Measurements from ENCODE around the gene BSG.
"Not testable (repeated sequence)": the region's sequence is repeated elsewhere in the genome, so short reads cannot be mapped to it uniquely, and the experiment has no call there.

BSG gene

GRCh38 chr19:601790-602189 lies 29.4 kb downstream of the BSG start:
- Histone ChIP-seq H3K27me3 (peaks cover 0 to 29% of the 10 kb centered on the region in 2 donors), H3K36me3 (no peaks in the 10 kb centered on the region), H3K27ac (no peak overlapping the region), H3K9me3 (no peaks in the 10 kb centered on the region), H3K4me3 (no peak overlapping the region), H3K4me1 (no peaks in the 10 kb centered on the region)
- no peak for TF ChIP-seq CTCF (IDR thresholded peaks at IDR 0.05)
- intact Hi-C loops (cut with DNase I; ENCODE audit: low total_unique reads): no loop called here
- DNase-seq: no peak

- Histone ChIP-seq H3K27ac (no peak overlapping the region), H3K4me3 (no peak overlapping the region), H3K27me3 (peaks cover 0 to 21% of the 10 kb centered on the region in 2 donors), H3K36me3 (no peaks in the 10 kb centered on the region), H3K9me3 (no peaks in the 10 kb centered on the region), H3K4me1 (no peaks in the 10 kb centered on the region)
- intact Hi-C loops (cut with DNase I; ENCODE audit: low total_unique reads): no loop called here
- DNase-seq: no peak
- TF ChIP-seq CTCF (IDR thresholded peaks at IDR 0.05): no peak
These were observed 30.2 kb downstream of the BSG start for GRCh38 chr19:602391-603301.

- H3K9me3 ChIP-seq; H3K36me3 ChIP-seq; H3K27ac ChIP-seq; H3K4me1 ChIP-seq; H3K4me3 ChIP-seq; intact Hi-C loops (cut with DNase I; ENCODE audit: low total_unique reads); DNase-seq: not testable (repeated sequence)
- H3K27me3 ChIP-seq: peaks cover 0 to 22% of the 10 kb centered on the region in 2 donors
These were observed 30.9 kb downstream of the BSG start for GRCh38 chr19:603302-603639.

- DNase-seq; H3K27ac ChIP-seq; intact Hi-C loops (cut with DNase I; ENCODE audit: low total_unique reads); H3K4me3 ChIP-seq; H3K9me3 ChIP-seq; H3K4me1 ChIP-seq; H3K36me3 ChIP-seq: not testable (repeated sequence)
- H3K27me3 ChIP-seq: peaks cover 0 to 23% of the 10 kb centered on the region in 2 donors
These were observed 31.4 kb downstream of the BSG start for GRCh38 chr19:603779-604178.

GRCh38 chr19:604355-604754 lies 32.0 kb downstream of the BSG start:
- H3K9me3 ChIP-seq: no peaks in the 10 kb centered on the region
- TF ChIP-seq CTCF (IDR thresholded peaks at IDR 0.05): no peak
- H3K4me3 ChIP-seq: no peak overlapping the region
- intact Hi-C loops (cut with DNase I; ENCODE audit: low total_unique reads): no loop called here
- DNase-seq: no peak
- H3K27ac ChIP-seq: no peak overlapping the region
- H3K27me3 ChIP-seq: peaks cover 0 to 28% of the 10 kb centered on the region in 2 donors
- H3K4me1 ChIP-seq: no peaks in the 10 kb centered on the region
- no peaks in the 10 kb centered on the region for H3K36me3 ChIP-seq

GRCh38 chr19:605061-605971 lies 32.9 kb downstream of the BSG start:
- H3K9me3 ChIP-seq; H3K27ac ChIP-seq; H3K4me1 ChIP-seq; H3K36me3 ChIP-seq; intact Hi-C loops (cut with DNase I; ENCODE audit: low total_unique reads); DNase-seq; H3K4me3 ChIP-seq: not testable (repeated sequence)
- H3K27me3 ChIP-seq: peaks cover 0 to 33% of the 10 kb centered on the region in 2 donors
